Neural cell (in vitro differentiated cells): ENCODE results near the gene ZBTB9. TPM values are rescaled to one million over a fixed set of nuclear protein-coding genes. Genes with fewer than 3 reads are reported as not detected.

Experiments
- H2AFZ ChIP-seq: fragments of 200-600, 300-800 bp; sonication (generic), shearing (Covaris generic); 2 replicates; pipeline ENCODE4 v1.6.0; 2014; ENCODE audit warnings: low read depth, mild to moderate bottlenecking, antibody characterized with exemption, low read length, moderate library complexity
- H3F3A ChIP-seq: fragments of 200-600 bp; shearing (Covaris generic); 2 replicates; pipeline ENCODE4 v1.6.1; 2016; ENCODE audit warnings: mild to moderate bottlenecking, moderate library complexity, mixed read lengths, antibody characterized with exemption, low read length; ENCODE audit not compliant: insufficient read depth, poor library complexity, severe bottlenecking
- H3K27ac ChIP-seq: fragments of 200-600, 300-800 bp; sonication (generic), shearing (Covaris generic); 2 replicates; pipeline ENCODE4 v1.5.1; 2014; ENCODE audit warnings: mild to moderate bottlenecking, low read length, moderate library complexity
- H3K27me3 ChIP-seq: fragments of 300-800, 200-600 bp; sonication (generic), shearing (Covaris generic); 2 replicates; pipeline ENCODE4 v1.6.0; 2014; ENCODE audit warnings: mild to moderate bottlenecking, low read depth, low read length, moderate library complexity; ENCODE audit not compliant: insufficient read depth
- H3K36me3 ChIP-seq: fragments of 300-800, 200-600 bp; sonication (generic), shearing (Covaris generic); 2 replicates; pipeline ENCODE4 v1.5.1; 2014; ENCODE audit warnings: mild to moderate bottlenecking, antibody characterized with exemption, low read length, moderate library complexity; ENCODE audit not compliant: insufficient read depth
- H3K4me2 ChIP-seq: fragments of 300-800, 200-600 bp; sonication (generic), shearing (Covaris generic); 2 replicates; pipeline ENCODE4 v1.6.0; 2014; ENCODE audit warnings: mild to moderate bottlenecking, low read length
- H3K4me3 ChIP-seq: fragments of 300-800, 200-600 bp; sonication (generic), shearing (Covaris generic); 2 replicates; pipeline ENCODE4 v1.5.1; 2014; ENCODE audit warnings: mild to moderate bottlenecking, low read length, moderate library complexity
- H3K79me2 ChIP-seq: fragments of 200-600 bp; shearing (Covaris generic); replicated peaks from 2 replicates; pipeline ENCODE4 v1.6.0; 2014; ENCODE audit warnings: mild to moderate bottlenecking, low read length, moderate library complexity; ENCODE audit not compliant: insufficient read depth
- H3K9ac ChIP-seq: fragments of 300-800, 200-600 bp; sonication (generic), shearing (Covaris generic); 2 replicates; pipeline ENCODE4 v1.6.1; 2016; ENCODE audit warnings: mild to moderate bottlenecking, low read length, mixed read lengths
- H3K9me2 ChIP-seq: fragments of 200-600 bp; shearing (Covaris generic); 2 replicates; pipeline ENCODE4 v1.6.1; 2016; ENCODE audit warnings: mild to moderate bottlenecking, low read length, mixed read lengths; ENCODE audit not compliant: insufficient read depth
- H3K9me3 ChIP-seq: fragments of 200-600, 300-800 bp; sonication (generic), shearing (Covaris generic); 2 replicates; pipeline ENCODE4 v1.6.1; 2016; ENCODE audit warnings: mild to moderate bottlenecking, mixed run types, low read length, moderate library complexity, mixed read lengths
- H4K20me1 ChIP-seq: fragments of 200-600 bp; shearing (Covaris generic); 2 replicates; pipeline ENCODE4 v1.6.1; 2016; ENCODE audit warnings: mild to moderate bottlenecking, mixed run types; ENCODE audit not compliant: insufficient read depth
- CTCF ChIP-seq: fragments of 450-650 bp; IDR thresholded peaks from 2 replicates; pipeline ENCODE4 v1.5.1; 2014; ENCODE audit warnings: antibody characterized with exemption, mild to moderate bottlenecking, moderate library complexity; ENCODE audit not compliant: poor library complexity, severe bottlenecking
- EP300 ChIP-seq: fragments of 450-650 bp; conservative IDR thresholded peaks from 2 replicates; pipeline ENCODE4 v1.6.1; 2014; ENCODE audit warnings: antibody characterized with exemption, mild to moderate bottlenecking, moderate library complexity; ENCODE audit not compliant: poor library complexity, severe bottlenecking
- EZH2 ChIP-seq: fragments of 200-600, 300-800 bp; shearing (Covaris generic), sonication (generic); IDR thresholded peaks from 2 replicates; pipeline ENCODE4 v1.6.1; 2014; ENCODE audit warnings: antibody characterized with exemption, low read length, borderline replicate concordance, mild to moderate bottlenecking; ENCODE audit not compliant: insufficient read depth, poor library complexity, severe bottlenecking
- MXI1 ChIP-seq: fragments of 450-650 bp; conservative IDR thresholded peaks from 2 replicates; pipeline ENCODE4 v1.6.1; 2014; ENCODE audit warnings: antibody characterized with exemption, mild to moderate bottlenecking; ENCODE audit not compliant: poor library complexity, severe bottlenecking
- POLR2AphosphoS5 ChIP-seq: IDR thresholded peaks from 2 replicates; pipeline ENCODE4 v1.6.1; 2012
- RAD21 ChIP-seq: fragments of 450-650 bp; conservative IDR thresholded peaks from 2 replicates; pipeline ENCODE4 v1.6.1; 2014; ENCODE audit warnings: antibody characterized with exemption, mild to moderate bottlenecking, moderate library complexity
- REST ChIP-seq: IDR thresholded peaks from 2 replicates; pipeline ENCODE4 v1.6.1; 2012; ENCODE audit warnings: borderline replicate concordance
- SMC3 ChIP-seq: fragments of 450-650 bp; conservative IDR thresholded peaks from 2 replicates; pipeline ENCODE4 v1.6.1; 2014; ENCODE audit warnings: antibody characterized with exemption, mild to moderate bottlenecking, moderate library complexity; ENCODE audit not compliant: poor library complexity
- TAF1 ChIP-seq: IDR thresholded peaks from 2 replicates; pipeline ENCODE4 v1.6.1; 2012; ENCODE audit warnings: low read depth
- polyA plus RNA-seq: library from polyadenylated mRNA; depleted of rRNA; stranded (reverse); fragments of >200 nt; gene quantifications from 2 replicates; pipeline ENCODE4 v1.2.3, GENCODE V29; 2014

ZBTB9 gene
- polyA plus RNA-seq, 1 donor from 2014 or later = 7.7 TPM

- Histone ChIP-seq H3K4me3 (peak overlapping the region; percentile 87), H3K9ac (no peak overlapping the region), H3K79me2 (peaks cover 42% of the 10 kb centered on the region), H3K4me2 (no peak overlapping the region), H3K9me3 (no peaks in the 10 kb centered on the region), H3F3A (no peaks in the 10 kb centered on the region), H2AFZ (no peak overlapping the region), H3K9me2 (no peaks in the 10 kb centered on the region), H4K20me1 (no peaks in the 10 kb centered on the region), H3K27me3 (no peaks in the 10 kb centered on the region), H3K27ac (no peak overlapping the region), H3K36me3 (no peaks in the 10 kb centered on the region)
- TF ChIP-seq TAF1 (no peak), EZH2 (no peak), REST (no peak), EP300 (no peak), MXI1 (no peak), POLR2AphosphoS5 (no peak), RAD21 (no peak)
Observed at GRCh38 chr6:33432546-33432945, 21.8 kb upstream of the ZBTB9 start.

- no peak overlapping the region for H3K4me2 ChIP-seq
Observed at GRCh38 chr6:33433001-33433543, 21.3 kb upstream of the ZBTB9 start.

More at GRCh38 chr6:33433001-33433543, 21.3 kb upstream of the ZBTB9 start:
- Histone ChIP-seq H4K20me1 (no peaks in the 10 kb centered on the region), H3K27ac (peak overlapping the region; percentile 5), H3K9ac (peak overlapping the region; percentile 31), H3K27me3 (no peaks in the 10 kb centered on the region), H3F3A (no peaks in the 10 kb centered on the region), H3K9me3 (no peaks in the 10 kb centered on the region), H3K79me2 (peaks cover 42% of the 10 kb centered on the region), H3K4me3 (peak overlapping the region; percentile 49), H3K36me3 (no peaks in the 10 kb centered on the region), H3K9me2 (no peaks in the 10 kb centered on the region), H2AFZ (no peak overlapping the region)
- TF ChIP-seq MXI1 (no peak), CTCF (no peak), EP300 (no peak), SMC3 (no peak), EZH2 (no peak), RAD21 (no peak)
